Measurements from ENCODE around the gene CARNS1. TPM values are rescaled to one million over a fixed set of nuclear protein-coding genes. Genes with fewer than 3 reads are reported as not detected.

CARNS1 gene
- total and polyA plus RNA-seq, 2 of the 8 experiments (the other 6 are each of a cell fraction or from before 2014, with no cell fraction given): 0.82 to 1.1 TPM

DNA sequence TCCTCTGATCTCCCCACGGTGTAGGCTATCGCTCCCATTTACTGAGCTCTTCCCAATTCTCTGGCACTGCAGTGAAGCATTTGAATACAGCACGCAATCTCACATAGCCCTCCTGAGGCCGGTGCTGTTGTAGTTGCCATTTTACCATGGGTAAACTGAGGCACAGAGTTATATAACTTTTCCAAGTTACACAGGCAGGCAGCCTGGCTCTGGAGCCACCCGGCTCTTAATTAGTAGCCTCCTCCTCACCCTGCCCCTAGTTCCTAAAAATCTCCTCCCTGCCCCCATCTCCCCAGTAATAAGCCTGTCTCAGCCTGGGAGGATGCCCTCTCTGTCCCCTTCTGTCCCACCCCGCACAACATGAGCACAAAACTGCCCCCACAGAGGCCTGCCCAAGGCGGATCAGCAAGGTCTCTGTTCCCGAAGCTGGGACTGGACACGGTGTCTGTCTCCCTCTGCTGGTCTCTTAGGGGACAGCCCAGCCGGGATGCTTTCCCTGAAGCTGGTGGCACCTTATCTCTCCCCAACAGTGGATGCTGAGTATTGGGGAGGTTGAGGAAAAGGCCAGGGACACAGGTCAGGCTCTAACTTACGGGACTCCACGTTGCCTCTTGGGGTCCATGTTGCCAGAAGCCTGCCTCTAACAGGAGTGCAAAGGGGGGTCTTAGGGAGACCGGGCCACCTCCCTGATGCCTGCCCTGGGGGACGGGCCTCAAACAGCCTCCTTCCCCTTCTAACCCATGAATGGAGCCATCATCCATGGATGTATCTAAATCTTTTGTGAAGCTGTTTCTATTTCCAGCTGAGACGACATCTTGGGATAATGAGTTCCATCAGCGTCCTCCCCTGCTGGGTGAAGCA is 33.0 kb upstream of the CARNS1 start:
- WGBS, 2 experiments (ENCODE audit: extremely low coverage in 1 of 2, insufficient coverage in 1 of 2, insufficient read length in 1 of 2, insufficient replicate concordance in 2 of 2, low coverage in 1 of 2, low lambda C conversion rate in 2 of 2, missing lambda C conversion rate in 1 of 2): 38% methylated on average over 16 of the region's 16 CpGs; no CpG with 5 or more reads in 1 of the 2 experiments
- H2BK20ac ChIP-seq (ENCODE audit: low read length): no peak overlapping the region
- H4K8ac ChIP-seq (ENCODE audit: extremely low read depth, insufficient read depth, low read length): no peak overlapping the region
- ChIA-PET POLR2A (ENCODE audit: partially characterized antibody) (interaction anchor here (0.6 to 3.1 kb wide), 12 partner anchors 9 to 312 kb away, joined by 3 to 6 read pairs (median 3); partner anchors contain the start of genes CLCF1, POLD4 and PPP1CA), CTCF (ENCODE audit: partially characterized antibody) (interaction anchor here (0.5 to 34.8 kb wide), 45 partner anchors 9 to 330 kb away, joined by 3 to 1305 read pairs (median 4); partner anchors contain the start of genes CABP4, CLCF1, POLD4 and PPP1CA)
- no peaks in the 10 kb centered on the region for H3K79me2 ChIP-seq (ENCODE audit: control insufficient read depth in 1 of 2, insufficient read depth in 2 of 2, low read length in 2 of 2)
- no peak overlapping the region for H2AK5ac ChIP-seq (ENCODE audit: low read depth, low read length)
- 0 out of 2 replicates have a peak overlapping the region, but pooled peaks have one; percentile 75 for H2BK15ac ChIP-seq (ENCODE audit: low read length)
- no peak overlapping the region for H2BK120ac ChIP-seq (replicated peaks; ENCODE audit: low read depth, low read length)
- no peak overlapping the region for H4K5ac ChIP-seq (ENCODE audit: insufficient read length, low read depth, low read length)
- no peak overlapping the region for H2BK5ac ChIP-seq (ENCODE audit: low read depth, low read length)
- H3K4me2 ChIP-seq (ENCODE audit: insufficient read depth in 1 of 2, low read depth in 2 of 2, low read length in 2 of 2): no peak overlapping the region; a peak in 1 of 4 replicates
- no peak overlapping the region for H3K56ac ChIP-seq (replicated peaks; ENCODE audit: insufficient read length, low read depth, low read length)
- H3K18ac ChIP-seq (ENCODE audit: extremely low read depth, low read length): peak overlapping the region; percentile 6; the same call in 1 of the 2 replicates
- H2AFZ ChIP-seq (ENCODE audit: low read length): no peak overlapping the region
- no peaks in the 10 kb centered on the region for H3K23me2 ChIP-seq (ENCODE audit: low read depth, low read length)
- H3K27me3 ChIP-seq (replicated peaks in 1 of 4; ENCODE audit: control insufficient read depth in 3 of 4, extremely low read depth in 1 of 4, insufficient read depth in 3 of 4, low read length in 3 of 4): peaks cover 0 to 16% (median 10%) of the 10 kb centered on the region in 4 experiments; a peak in 5 of 7 replicates
- H4K20me1 ChIP-seq (replicated peaks in 1 of 2; ENCODE audit: control insufficient read depth in 1 of 2, insufficient read depth in 2 of 2, low read length in 2 of 2): peaks cover 0 to 2% of the 10 kb centered on the region in 2 experiments
- H4K91ac ChIP-seq (replicated peaks; ENCODE audit: insufficient read length, low read length): no peak overlapping the region
- H3K79me1 ChIP-seq (ENCODE audit: low read depth, low read length): no peaks in the 10 kb centered on the region
- H3K9ac ChIP-seq (replicated peaks in 1 of 4; ENCODE audit: extremely low read depth in 1 of 4, low read depth in 3 of 4, low read length in 3 of 4): no peak overlapping the region
- H3K36me3 ChIP-seq (ENCODE audit: control insufficient read depth in 2 of 4, insufficient read depth in 4 of 4, low read length in 3 of 4): no peaks in the 10 kb centered on the region
- H3K4ac ChIP-seq (replicated peaks; ENCODE audit: insufficient read length, low read depth, low read length): no peak overlapping the region
- H3K23ac ChIP-seq (ENCODE audit: insufficient read length): no peak overlapping the region
- H3K4me3 ChIP-seq (ENCODE audit: extremely low read depth in 1 of 4, insufficient read depth in 2 of 4, low read depth in 3 of 4, low read length in 4 of 4): no peak overlapping the region
- no peak overlapping the region for H3K27ac ChIP-seq (ENCODE audit: low read depth, low read length)
- peaks cover 0 to 11% (median 5%) of the 10 kb centered on the region in 4 experiments; a peak in 5 of 7 replicates for H3K4me1 ChIP-seq (replicated peaks in 1 of 4; ENCODE audit: control insufficient read depth in 3 of 4, insufficient read depth in 4 of 4, low read length in 3 of 4)
- no peak overlapping the region for H2BK12ac ChIP-seq (ENCODE audit: low read depth, low read length)
- no peak overlapping the region for H3K14ac ChIP-seq (ENCODE audit: insufficient read length)
- H3K9me3 ChIP-seq (ENCODE audit: insufficient read depth in 2 of 2, low read depth in 1 of 2, low read length in 1 of 2): no peaks in the 10 kb centered on the region
- peak in 1 of 2 experiments; percentile 94 for DNase-seq (ENCODE audit: low read depth in 1 of 2, low spot score in 2 of 2)
- peak; percentile 32 for FAIRE-seq
- TF ChIP-seq MAFK (IDR thresholded peaks at IDR 0.05; ENCODE audit: low read depth, low read length): no peak
- no peak for TF ChIP-seq SP2 (IDR thresholded peaks at IDR 0.05; ENCODE audit: low read length)
- peak; percentile 65; the same call in 1 of the 2 replicates for TF ChIP-seq GABPA (IDR thresholded peaks at IDR 0.05; ENCODE audit: borderline replicate concordance, insufficient read depth, low read length)
- peak; percentile 95 to 99 (median 98) for TF ChIP-seq CTCF (IDR thresholded peaks at IDR 0.05; ENCODE audit: control extremely low read depth in 1 of 3, insufficient read depth in 1 of 3, low read depth in 1 of 3, low read length in 3 of 3)
- no peak for TF ChIP-seq SIX5 (IDR thresholded peaks at IDR 0.05; ENCODE audit: low read depth, low read length)
- peak; percentile 99 to 100 for TF ChIP-seq RAD21 (IDR thresholded peaks at IDR 0.05 in 1 of 2, conservative IDR thresholded peaks at IDR 0.05 in 1 of 2; ENCODE audit: low read depth in 2 of 2, low read length in 2 of 2)
- peak; percentile 56; the same call in 1 of the 2 replicates for TF ChIP-seq JUND (IDR thresholded peaks at IDR 0.05; ENCODE audit: low read length)
